Measurements from ENCODE around the gene FGF3. TPM values are rescaled to one million over a fixed set of nuclear protein-coding genes. Genes with fewer than 3 reads are reported as not detected.

FGF3 gene
- total RNA-seq, 1 donor from 2014 or later, result not detected

DNA sequence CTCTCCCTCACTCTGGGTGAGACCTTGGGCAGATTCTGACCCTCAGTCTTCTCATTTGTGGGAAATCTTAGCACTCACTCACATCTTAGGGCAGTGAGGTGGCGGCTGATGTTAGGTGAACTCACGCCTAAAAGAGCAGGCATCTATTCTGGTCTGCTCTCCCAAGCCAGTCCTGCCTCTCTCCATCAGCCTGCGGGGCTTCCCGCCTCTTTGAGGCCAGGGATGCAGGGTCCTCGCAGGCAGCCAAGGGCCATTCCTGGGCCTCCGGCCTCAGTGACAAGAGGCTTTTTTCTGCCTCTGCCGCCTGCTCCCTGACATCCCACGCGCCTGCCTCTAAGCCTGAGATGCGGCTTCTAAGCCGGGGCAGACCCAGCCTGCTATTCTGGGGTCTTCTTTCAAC lies 30.3 kb downstream of the FGF3 start:
- no peak for DNase-seq (ENCODE audit: low spot score)
- Mint-ChIP-seq H3K4me1 (ENCODE audit: unreplicated experiment) (no peaks in the 10 kb centered on the region), H3K27ac (ENCODE audit: unreplicated experiment) (no peak overlapping the region), H3K36me3 (ENCODE audit: low read depth, unreplicated experiment) (peaks cover 4% of the 10 kb centered on the region), H3K4me3 (ENCODE audit: unreplicated experiment) (no peak overlapping the region), H3K27me3 (ENCODE audit: unreplicated experiment) (no peaks in the 10 kb centered on the region), H3K9me3 (ENCODE audit: unreplicated experiment) (no peaks in the 10 kb centered on the region)
- TF ChIP-seq, protein P1, sequence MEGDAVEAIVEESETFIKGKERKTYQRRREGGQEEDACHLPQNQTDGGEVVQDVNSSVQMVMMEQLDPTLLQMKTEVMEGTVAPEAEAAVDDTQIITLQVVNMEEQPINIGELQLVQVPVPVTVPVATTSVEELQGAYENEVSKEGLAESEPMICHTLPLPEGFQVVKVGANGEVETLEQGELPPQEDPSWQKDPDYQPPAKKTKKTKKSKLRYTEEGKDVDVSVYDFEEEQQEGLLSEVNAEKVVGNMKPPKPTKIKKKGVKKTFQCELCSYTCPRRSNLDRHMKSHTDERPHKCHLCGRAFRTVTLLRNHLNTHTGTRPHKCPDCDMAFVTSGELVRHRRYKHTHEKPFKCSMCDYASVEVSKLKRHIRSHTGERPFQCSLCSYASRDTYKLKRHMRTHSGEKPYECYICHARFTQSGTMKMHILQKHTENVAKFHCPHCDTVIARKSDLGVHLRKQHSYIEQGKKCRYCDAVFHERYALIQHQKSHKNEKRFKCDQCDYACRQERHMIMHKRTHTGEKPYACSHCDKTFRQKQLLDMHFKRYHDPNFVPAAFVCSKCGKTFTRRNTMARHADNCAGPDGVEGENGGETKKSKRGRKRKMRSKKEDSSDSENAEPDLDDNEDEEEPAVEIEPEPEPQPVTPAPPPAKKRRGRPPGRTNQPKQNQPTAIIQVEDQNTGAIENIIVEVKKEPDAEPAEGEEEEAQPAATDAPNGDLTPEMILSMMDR (IDR thresholded peaks at IDR 0.05; ENCODE audit: unreplicated experiment), result no peak

DNA sequence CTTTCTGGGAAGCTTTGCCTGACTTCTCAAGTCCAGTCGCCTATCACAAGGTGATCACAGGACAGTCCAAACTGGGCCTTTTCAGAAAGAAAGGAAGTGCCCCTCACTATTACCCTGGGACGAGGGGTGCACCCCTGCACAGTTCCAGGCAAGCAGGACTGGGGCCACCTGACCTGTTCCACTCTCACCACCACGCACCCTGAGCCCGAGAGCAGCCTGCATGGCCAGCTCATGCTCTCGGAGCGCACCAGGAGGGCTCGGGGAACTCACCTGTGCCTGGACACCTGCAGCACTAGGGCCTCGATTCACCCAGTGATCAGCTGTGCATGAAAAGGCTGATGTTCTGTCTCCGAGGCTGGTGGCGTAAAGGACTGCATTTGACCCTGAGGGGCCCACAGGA lies 31.3 kb downstream of the FGF3 start:
- Mint-ChIP-seq H3K9me3 (ENCODE audit: unreplicated experiment) (no peaks in the 10 kb centered on the region), H3K27ac (ENCODE audit: unreplicated experiment) (no peak overlapping the region), H3K4me1 (ENCODE audit: unreplicated experiment) (no peaks in the 10 kb centered on the region), H3K27me3 (ENCODE audit: unreplicated experiment) (no peaks in the 10 kb centered on the region), H3K4me3 (ENCODE audit: unreplicated experiment) (no peak overlapping the region), H3K36me3 (ENCODE audit: low read depth, unreplicated experiment) (peaks cover under 1% of the 10 kb centered on the region)
- no peak for DNase-seq (ENCODE audit: low spot score)
- TF ChIP-seq, protein P1 (IDR thresholded peaks at IDR 0.05; ENCODE audit: unreplicated experiment), result no peak

DNA sequence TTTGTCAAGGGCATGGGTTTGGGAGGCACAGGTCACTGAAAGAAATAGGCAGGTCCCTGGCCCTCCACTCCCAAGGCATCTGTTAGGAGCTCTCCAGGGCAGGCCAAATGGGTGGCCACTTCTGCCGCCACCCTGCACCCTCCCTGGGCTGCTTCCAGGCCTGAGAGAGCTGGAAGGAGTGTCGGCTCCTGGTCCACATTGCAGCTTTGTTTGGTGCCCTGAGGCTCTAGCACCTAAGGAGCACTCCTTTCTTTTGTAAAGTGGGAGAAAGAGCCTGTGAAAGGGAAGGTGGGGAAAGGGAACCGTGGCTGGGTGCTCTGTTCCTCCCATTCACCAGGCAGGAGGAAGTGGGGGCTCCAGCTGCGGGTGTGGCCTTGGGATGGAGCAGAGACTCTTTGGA lies 31.8 kb downstream of the FGF3 start:
- Mint-ChIP-seq H3K27me3 (ENCODE audit: unreplicated experiment) (no peaks in the 10 kb centered on the region), H3K36me3 (ENCODE audit: low read depth, unreplicated experiment) (no peaks in the 10 kb centered on the region), H3K4me3 (ENCODE audit: unreplicated experiment) (no peak overlapping the region), H3K27ac (ENCODE audit: unreplicated experiment) (no peak overlapping the region), H3K9me3 (ENCODE audit: unreplicated experiment) (no peaks in the 10 kb centered on the region), H3K4me1 (ENCODE audit: unreplicated experiment) (no peaks in the 10 kb centered on the region)
- TF ChIP-seq, protein P1 (IDR thresholded peaks at IDR 0.05; ENCODE audit: unreplicated experiment), result no peak
- DNase-seq (ENCODE audit: low spot score), result no peak

DNA sequence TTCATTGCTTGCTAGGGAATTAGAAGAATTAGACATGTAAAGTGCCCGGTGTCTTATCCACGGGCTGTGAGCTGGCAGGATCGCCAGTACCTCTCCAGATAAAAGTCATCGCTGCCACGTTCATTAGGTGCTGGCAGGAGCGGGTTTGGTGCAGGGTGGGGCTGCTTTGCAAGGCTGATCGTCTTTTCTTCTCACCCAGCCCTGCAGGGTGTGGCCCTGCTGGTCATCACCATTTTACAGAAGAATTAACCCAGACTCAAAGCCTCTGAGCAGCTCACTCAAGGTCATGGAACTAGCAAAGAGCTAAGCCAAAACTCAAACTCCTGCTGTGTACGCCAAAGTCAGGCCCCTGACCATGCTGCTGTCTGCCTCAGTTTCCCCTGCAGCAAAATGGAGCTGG lies 38.0 kb downstream of the FGF3 start:
- no peaks in the 10 kb centered on the region for H3K4me1 Mint-ChIP-seq (ENCODE audit: unreplicated experiment)
- no peaks in the 10 kb centered on the region for H3K36me3 Mint-ChIP-seq (ENCODE audit: low read depth, unreplicated experiment)
- DNase-seq (ENCODE audit: low spot score), result no peak
- TF ChIP-seq, protein P1 (IDR thresholded peaks at IDR 0.05; ENCODE audit: unreplicated experiment), result no peak
- no peaks in the 10 kb centered on the region for H3K9me3 Mint-ChIP-seq (ENCODE audit: unreplicated experiment)
- H3K27ac Mint-ChIP-seq (ENCODE audit: unreplicated experiment), result no peak overlapping the region
- H3K27me3 Mint-ChIP-seq (ENCODE audit: unreplicated experiment), result peaks cover 11% of the 10 kb centered on the region
- H3K4me3 Mint-ChIP-seq (ENCODE audit: unreplicated experiment), result no peak overlapping the region

DNA sequence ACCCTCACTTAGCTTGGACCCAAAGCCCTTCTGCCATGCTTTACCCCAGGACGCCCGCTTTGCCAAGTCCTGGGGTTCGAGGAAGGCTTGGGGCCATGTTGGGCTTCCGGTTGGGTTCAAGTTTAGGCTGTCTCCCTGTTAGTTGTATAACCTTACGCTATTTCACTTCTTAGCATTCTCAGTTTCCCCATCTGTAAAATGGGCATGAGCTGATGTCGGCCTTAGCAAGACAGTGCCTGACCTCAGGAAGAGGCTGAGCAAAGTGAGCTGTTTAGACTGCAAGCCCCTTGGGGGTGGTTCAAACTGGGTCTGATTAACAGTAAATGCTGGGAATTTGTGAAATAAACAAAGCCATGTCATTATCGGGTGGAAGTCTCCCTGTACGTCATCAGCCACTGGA lies 40.8 kb downstream of the FGF3 start:
- H3K4me1 Mint-ChIP-seq (ENCODE audit: unreplicated experiment), result no peaks in the 10 kb centered on the region
- H3K36me3 Mint-ChIP-seq (ENCODE audit: low read depth, unreplicated experiment), result no peaks in the 10 kb centered on the region
- TF ChIP-seq, protein P1 (IDR thresholded peaks at IDR 0.05; ENCODE audit: unreplicated experiment), result no peak
- H3K27ac Mint-ChIP-seq (ENCODE audit: unreplicated experiment), result no peak overlapping the region
- H3K27me3 Mint-ChIP-seq (ENCODE audit: unreplicated experiment), result peaks cover 11% of the 10 kb centered on the region
- no peak overlapping the region for H3K4me3 Mint-ChIP-seq (ENCODE audit: unreplicated experiment)
- H3K9me3 Mint-ChIP-seq (ENCODE audit: unreplicated experiment), result no peaks in the 10 kb centered on the region
- DNase-seq (ENCODE audit: low spot score), result no peak
